ENCODE results near the gene LYST.

Gene LYST

DNA sequence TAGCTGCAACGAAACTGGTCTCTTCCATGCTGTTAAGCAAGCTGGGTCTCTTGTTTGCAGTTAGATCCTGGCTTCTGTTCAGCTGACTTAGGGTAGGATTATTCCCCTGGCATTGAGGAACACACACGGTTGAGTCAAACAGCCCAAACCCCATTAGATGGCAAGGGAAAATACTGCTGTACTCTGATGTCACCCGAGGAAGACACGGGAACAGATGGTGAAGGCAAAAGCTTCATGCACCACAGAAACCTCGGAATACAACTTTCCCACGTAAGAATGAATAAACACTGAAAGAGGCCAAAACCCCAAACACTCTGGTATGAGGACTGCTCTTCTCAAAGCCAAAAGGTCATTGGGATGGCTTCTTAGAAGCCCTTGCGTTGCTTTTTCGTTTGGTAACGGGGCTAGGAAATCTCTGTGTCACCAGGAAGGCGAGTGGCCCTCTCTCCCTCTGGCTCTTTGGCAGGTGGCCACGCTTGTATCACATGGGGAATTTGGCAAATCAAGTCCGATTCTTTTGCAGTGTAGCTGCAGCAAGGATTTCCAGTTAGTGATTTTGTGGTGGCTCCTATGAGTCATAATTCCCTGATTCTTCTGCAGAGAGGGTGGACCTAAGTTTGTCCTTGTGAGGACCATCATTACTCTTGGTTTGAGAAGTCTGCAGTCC, 16.7 kb upstream of the LYST start:
- DNase-seq, result no peak

DNA sequence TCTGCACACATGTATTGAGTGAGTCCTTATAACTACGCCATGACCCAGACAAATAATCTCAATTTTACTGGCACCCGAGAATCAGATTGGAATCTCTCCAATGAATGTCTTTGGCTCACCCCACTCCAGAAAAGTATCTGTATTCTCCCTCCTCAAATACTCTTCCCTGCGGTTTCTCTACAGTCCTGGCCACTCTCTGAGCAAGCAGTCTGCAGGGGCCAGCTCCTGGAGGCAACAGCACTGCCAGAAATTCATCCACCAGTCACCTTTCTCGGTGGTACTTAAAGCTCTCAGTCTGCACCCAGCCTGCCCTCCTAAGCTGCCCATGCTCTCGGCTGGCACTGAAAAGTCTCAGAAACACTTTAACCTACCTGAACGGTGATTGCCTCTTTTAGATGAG, 16.1 kb upstream of the LYST start:
- DNase-seq, result no peak

DNA sequence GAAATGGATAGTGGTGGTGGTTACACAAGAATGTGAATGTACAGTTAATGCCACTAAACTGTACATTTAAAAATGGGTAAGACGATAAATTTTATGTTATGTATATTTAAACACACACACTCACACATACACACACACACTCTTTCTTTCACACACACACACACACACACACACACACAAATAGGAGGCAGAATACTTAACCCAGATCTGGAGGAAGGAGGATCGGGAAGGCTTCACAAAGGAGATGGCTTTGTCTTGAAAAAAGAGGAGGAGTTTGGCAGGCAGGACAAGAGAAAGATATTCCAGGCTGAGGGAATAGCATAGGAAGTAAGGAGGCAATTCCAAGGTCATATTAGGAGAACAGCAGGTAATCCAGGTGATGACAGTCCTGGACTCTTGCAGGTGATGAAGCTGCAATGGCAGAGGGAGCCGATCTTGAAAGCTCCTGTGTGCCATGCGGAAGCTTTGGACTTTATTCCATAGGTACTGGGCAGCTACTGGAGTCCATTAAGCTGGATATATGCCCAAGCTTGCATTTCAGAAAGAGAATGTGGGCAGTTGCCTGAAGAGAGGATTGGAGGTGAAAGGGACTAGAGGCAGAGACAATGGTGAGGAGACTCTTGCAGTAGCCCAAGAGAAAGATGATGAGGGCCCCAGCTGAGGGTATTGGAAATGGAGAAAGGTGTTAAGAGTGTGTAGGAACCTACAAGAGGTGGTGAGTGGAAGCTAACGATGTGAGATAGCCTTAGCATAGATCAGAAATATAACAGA, 15.4 kb upstream of the LYST start:
- DNase-seq, result no peak

DNA sequence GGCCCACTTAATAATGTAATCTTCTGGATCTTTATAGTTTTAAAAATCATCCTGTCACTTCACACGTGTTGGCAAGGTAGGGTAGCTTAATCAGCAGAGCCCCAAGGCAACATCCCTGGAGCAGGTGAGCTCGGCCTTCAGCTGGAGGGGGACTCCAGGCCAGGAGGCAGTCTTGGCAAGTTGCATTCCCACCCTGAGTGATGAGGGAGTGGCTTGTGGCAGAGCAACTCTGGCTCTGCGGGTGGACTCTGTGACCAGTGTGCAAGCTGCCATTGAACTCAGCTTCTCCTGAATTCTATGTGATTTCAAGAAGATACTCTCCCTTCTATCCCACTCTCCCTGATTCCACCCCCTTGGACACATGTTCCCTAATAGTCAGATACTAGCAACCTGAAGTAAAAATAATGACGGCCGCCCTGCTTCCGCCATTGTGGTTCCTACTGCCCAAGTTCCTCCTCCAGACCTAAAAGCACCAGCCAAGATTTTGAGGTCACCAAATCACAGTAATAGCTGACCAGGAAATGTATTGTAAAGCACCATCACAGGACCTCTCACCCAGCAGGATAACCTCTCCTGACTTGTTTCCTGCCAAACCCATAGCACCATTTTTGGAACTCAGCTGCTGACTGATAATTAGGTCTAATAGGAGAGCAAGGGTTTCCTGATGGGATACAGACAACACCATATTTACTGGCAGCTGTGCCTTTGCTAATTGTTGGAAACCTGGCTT, 11.5 kb upstream of the LYST start:
- no peak for DNase-seq

DNA sequence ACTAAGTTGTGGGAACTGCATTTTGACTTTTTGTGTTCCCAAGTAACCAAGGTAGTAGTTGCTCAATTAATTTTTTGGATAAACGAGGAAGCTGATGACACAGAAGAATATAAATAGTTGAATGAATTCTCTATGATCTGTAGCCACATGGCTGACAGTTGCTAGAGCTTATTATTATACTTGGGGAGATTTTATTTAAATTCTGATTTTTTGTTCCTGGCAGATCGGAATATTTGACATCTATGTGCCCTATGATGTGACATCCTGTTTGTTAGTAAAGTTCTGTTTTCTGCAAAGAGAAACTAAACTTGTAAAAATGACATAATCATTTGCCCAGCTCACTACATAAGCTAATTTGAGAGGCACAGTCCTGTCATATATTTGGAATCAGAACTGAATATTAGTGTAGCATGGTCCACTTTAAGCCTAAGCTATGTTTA, 9.7 kb upstream of the LYST start:
- DNase-seq, result no peak

DNA sequence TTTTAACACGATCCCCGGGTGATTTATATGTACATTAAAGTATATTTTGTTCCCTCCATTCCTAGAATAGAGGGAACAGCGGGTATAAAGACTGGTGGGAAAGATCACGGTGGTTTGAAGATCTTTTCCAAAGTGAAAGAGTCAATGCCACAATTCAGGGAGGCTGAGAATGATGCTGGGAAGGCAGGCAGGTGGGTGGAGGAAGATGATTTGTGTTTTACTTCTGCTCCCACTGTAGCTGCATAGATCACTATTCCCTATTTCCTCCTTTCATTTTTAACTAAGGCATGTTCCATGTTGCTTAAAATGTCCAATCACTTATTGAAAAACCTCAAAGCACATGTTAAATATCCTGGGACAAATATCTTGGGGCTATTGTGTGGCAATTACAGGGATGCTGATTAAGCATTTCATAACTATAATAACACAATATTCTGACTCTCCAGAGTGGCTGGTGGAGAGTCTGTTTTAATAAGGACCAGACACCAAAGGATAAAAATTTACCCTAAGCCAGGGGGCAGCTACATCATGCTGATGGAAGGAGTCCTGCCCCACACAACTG, 8.4 kb upstream of the LYST start:
- DNase-seq, result no peak

DNA sequence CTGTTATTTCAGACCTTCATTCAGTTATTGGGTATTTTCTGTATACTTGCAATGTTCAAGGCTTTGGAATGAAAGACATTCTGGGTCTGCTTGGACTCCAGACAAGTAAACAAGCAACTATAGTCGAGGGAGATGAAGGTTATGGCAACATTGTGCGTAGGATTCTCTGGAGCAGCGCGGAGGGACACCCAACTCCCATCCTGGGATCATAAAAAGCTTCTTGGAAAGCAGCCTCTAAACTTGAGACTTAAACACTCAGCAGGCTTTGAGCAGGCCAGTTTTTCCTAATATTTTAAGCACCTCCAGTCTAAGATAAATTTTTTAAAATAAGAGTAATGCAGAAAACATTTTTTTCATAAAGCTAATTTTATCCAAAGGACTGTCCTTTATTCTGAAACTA, 7.6 kb upstream of the LYST start:
- no peak for DNase-seq

DNA sequence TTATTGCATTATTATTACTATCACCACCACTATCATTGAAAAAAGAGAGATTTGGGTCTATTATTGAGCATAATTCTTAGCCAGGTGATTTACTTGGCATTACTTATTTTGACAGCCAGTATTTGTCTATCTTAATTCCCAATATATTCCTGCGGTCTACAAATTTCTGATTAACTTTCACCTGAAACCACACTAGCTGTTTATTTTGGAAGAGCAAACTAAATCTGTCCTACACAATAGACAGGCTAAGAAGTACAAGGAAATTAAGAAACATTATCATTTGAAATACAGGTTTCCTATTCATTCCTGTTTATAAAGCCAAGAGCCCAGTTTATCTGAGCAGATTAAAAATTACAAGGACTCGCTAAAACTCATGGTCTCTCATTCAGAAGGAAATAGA, 6.9 kb upstream of the LYST start:
- no peak for DNase-seq

DNA sequence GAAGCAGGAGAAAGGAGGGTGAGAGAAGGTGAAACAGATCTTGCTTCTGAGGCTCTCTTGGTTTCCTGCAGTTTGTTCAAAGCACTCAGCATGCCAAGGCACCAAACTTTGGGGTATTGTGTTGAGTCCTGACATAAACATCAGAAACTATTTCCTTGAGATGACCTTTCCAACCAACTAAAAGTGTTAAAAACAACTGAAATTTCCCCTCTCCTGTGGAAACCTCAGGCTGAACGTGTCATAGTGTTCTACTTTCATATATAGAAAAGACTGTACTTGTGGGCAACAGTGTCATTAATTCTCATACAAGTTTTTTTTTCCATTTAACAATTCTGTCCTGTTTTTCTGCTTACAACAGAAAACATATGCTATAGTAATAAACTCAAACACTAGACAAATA, 6.3 kb upstream of the LYST start:
- no peak for DNase-seq

DNA sequence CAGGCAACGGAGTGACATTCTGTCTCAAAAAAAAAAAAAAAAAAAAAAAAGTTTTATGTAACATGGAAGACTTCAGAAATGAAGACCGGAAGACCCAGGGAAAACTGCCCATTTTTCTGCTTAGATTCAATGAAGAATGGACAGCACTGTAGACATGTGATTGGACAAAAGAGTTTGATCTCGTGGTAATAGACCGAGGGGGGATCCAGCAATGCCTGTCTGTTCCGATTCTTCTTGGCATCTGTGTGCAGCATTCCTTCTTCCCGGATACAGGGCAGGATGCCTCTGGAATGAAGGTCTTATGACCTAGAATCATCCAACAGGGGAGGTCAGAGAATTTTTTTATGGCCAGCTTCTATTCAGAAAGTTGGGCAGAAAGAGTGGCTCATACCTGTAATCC, 5.6 kb upstream of the LYST start:
- no peak for DNase-seq

DNA sequence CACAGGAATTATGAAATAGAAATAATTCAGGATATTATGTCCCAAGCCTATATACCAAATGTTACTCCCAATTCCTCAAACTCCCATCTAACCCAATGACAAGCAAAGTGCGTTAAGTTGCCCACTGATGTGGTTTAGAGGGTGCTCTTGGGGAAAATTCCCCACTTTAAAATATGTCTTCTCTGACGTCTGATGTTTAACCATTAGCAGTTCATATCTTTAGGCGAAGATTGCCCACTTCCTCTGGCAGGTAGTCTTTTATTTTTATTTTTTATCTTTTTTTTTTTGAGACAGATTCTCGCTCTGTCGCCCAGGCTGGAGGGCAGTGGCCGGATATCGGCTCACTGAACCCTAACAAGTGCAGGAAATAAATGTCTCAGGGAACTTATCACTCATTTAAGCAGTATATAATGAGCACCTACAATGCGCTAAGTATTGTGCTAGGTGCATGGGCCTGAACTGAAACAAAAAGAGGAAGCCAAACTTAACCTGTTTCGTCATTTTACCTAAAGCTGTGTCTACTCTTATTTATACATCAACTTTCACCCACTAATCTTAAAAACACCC, 1.3 kb upstream of the LYST start:
- no peak for DNase-seq

DNA sequence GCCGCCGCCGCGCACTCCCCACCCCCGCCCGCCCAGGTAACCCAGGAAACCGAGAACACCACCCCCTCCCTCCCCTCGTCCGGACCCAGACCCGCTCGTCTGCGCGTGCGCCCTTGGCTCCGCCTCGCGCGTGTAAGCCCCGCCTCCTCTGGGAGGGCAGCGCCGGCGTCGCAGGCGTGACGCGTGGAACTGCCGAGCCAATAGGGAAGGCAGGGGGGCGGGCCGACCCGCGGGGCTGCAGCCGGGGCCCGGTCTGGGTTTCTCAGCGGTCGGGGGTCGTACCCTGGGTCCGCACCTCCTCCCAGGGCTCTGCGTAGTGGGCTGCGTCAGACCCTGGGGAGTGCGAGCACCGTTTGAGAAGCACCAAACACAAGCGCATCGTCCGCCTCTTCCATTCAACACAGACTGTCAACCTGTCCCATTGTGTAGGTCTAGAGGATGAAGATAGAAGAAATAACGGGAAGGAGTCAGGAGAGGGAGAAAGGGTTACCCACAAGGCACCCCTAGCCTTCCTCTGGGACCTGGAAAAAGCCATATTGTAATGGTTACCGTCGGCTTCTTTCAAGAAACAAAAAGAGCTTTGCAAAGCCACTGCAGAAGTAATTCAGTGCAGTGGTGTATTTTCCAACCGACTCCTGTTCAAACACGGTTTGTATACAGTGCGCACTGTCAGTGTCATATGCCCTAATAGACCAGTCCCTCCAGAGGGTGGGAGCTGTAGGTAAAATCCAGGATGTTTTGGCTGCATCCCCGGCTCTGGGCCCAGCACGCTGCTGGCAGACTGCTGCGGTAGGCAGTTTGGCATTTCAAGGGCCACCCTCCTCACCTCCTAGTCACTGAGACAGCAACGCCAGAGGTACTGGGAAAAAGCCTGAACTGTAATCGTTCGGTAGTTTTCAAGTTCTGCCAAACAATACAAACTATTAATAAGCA, 473 bp upstream of the LYST start:
- DNase-seq, result peak; percentile 74 to 94

DNA sequence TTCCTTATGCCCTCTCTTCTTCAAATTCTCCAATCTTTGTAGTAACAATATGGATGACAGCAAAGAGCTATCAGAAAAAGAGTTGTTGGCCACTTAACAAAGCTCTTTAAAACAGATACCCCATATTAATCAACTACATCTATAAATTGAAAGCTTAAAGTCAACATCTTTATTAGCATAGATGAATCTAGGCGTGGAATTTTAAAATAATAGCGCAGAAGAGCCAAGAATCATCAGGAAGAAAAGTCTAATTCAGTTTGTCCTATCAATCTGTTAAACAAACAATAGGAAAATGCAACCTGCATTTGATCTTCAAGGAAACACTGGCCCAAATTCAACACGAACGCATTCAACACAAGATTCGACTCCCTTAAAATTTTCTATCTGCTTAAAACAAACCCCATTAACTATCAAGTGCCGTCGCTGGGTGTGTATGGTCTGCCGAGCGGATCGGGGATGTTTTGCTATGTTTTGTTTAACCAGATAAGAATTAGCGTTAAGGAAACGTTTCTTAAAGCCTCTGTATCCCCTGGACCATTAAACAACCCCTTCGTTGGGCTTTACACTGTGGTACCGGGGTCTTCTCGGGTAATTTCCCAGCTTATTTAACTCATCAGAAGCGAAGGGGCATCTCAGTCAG, 1.0 kb downstream of the LYST start:
- no peak for DNase-seq

DNA sequence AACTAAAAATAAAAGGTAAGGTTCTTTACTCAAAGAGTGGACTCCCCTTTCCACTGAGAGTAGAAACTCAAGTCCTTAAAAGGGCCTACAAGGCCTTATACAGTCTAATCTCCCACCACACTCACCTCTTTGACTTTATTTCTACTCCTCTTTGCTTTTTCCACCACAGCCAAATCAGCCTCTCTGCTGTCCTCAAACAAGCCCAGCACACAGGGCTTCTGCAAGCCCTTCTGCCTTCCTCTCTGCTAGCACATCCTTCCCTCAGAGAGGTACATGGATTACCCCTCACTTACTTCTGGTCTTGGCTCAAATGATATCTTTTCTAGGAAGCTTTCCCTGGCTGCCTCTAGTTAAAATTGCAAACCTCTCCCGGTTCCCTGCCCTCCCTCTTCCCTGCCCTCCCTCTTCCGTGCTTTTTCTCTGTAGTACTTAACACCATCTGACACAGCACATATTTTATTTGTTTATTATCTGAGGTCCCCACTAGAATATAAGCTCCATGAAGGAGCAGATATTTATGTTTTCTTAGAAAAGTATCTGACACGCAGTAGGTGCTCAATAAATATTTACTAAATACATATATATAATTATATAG, 1.7 kb downstream of the LYST start:
- peak in 1 of 2 experiments; percentile 2 for DNase-seq

DNA sequence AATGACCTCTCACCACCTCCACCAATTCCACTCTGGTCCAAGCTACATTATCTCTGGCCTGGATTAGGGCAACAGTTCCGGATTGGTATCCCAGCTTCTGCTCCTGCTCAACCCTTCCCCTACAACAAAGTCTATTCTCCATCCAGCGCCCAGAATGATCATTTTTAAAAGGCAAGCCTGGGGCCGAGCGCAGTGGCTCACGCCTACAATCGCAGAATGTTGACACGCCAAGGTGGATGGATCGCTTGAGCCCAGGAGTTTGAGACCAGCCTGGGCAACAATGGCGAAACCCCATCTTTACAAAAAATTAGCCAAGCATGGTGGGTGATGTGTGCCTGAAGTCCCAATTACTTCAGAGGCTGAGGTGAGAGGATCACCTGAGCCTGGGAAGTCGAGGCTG, 2.2 kb downstream of the LYST start:
- DNase-seq, result no peak

DNA sequence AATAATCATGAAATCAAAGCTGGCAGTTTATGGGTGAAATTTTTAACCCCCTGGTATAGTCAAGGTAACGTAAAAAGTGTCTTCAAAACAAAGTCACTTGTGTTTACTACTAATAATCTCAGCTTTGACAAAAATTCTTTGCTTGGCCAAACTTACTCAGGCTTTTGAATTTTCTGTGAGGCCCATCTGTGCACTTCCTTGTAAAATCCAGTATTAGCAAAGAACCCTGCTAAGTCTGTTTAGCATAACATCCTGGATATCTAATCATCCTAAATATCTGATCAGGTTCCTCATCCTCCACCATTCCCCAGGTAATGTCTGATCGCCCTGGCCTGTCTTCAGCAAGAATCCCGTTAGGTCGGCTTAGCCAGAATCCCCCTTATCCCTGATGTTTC, 3.0 kb downstream of the LYST start:
- no peak for DNase-seq

DNA sequence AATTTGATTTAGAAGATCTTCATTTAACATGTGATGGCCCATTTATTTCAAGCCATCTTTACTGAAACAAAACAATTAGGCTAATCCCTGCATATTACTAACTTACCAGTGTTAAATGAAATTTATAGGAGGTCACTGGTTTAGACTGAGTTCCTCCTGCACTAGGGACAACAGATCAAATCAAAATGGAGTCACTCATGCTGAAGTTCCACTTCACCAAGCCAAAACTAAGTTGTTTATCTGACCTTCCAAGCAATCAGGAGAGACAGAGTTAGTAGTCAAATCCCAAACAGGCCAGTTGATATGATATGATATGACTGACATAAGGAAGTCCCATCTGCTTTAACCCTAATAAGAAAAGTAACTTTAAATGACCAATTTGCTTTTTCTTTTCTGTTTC, 4.8 kb downstream of the LYST start:
- no peak for DNase-seq

DNA sequence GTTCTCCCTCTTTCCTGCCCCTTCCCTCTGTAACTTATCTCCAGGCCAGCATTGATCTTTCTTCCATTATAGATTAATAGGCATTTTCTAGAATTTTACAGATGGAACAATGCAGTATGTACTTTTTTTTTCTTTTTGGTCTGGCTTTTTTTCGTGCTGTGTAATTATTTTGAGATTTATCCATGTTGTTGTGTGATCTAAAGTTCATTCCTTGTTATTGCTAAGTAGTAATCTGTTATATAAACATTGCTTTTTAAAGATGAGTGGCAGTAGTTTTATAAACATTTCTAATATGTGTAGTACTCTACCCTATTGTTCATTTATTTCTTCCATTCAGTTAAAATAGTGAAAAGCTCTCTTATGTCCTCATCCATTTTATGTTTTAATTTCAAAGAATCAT, 5.9 kb downstream of the LYST start:
- no peak for DNase-seq

DNA sequence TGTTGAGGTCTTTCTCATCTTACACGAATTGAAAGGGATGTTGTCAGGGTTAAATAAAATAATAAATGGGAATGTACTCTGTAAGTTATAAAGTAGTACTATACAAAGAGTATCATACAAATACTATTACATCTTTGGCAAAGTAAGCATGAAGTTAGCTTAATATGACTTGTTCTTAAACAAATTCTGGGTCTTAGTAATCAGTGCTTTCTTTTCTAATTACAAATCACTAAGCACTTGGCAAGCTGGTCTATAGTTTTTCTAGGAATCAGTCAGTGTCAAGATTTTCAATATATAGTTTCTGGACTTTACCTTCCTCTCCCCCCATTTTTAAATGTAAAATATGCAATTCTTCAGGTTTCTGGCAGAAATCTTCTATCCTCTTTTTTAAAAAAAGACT, 6.9 kb downstream of the LYST start:
- no peak for DNase-seq

DNA sequence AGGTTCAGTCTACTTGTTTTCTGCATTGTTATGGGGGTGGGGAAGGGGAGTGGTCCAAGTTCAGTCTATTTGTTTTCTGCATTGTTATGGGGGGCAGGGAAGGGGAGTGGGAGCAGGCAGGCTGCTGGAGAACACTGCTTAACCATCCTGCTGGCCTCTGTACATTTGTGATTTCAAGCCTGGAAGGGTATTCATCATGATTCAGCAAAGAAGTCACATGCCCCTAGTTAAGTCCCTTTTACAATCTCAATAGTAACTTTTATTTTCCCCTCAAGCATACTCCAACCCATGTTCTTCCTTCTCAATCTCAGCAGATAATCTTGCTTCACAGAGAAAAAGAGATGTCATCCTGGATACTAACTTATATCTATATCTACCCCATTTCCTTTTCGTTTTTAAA, 7.9 kb downstream of the LYST start:
- no peak for DNase-seq

DNA sequence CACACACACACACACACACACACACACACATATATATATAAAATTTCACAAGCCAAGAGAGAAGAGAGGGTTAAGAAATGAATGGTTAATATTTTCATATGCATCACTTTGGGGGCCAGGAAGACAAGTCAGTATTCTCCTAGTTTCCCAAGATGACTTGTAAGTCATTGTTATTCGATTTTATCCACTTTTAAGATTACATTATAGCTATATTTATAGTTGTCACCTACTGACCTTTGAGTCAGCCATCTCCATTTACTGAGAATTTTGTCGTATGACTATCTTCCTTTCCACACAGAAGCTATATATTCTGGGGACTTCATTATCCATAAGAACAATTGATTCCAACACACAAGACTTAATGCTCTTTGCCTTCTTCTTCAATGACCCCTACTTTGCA, 8.9 kb downstream of the LYST start:
- DNase-seq, result no peak
